Activated CD8-positive, alpha-beta T cell treated with anti-CD3 and anti-CD28 coated beads, Interleukin-2, amount 10 ng/mL, durations not matched to agents 7 days and 5 days (primary cell): ENCODE measurements around the gene PISD. TPM values are rescaled to one million over a fixed set of nuclear protein-coding genes. Genes with fewer than 3 reads are reported as not detected.

Source experiments
- ATAC-seq: fragments of 150-1000 bp; cut with Tn5 transposase; one replicate; pipeline ENCODE4 v1.10.0; 2021; ENCODE audit warnings: moderate library complexity
- CTCF ChIA-PET: fragments of 350-600 bp; sonication (Branson Sonifier 250); formaldehyde crosslinking; loops from one replicate; lab custom pipeline; 2021; ENCODE audit warnings: antibody characterized with exemption; lab: Charles Lee
- POLR2A ChIA-PET: fragments of 350-600 bp; sonication (Branson Sonifier 250); formaldehyde crosslinking; loops from one replicate; lab custom pipeline; 2021; ENCODE audit warnings: antibody characterized with exemption; lab: Charles Lee
- DNase-seq: peaks from one replicate; pipeline ENCODE4 v3.0.0-alpha.2; 2020
- H3K27ac Mint-ChIP-seq: one replicate; pipeline ENCODE4 v1.8.0; 2021; ENCODE audit warnings: mild to moderate bottlenecking, mixed read lengths
- H3K27me3 Mint-ChIP-seq: one replicate; pipeline ENCODE4 v1.8.0; 2021; ENCODE audit warnings: low read depth, mixed read lengths
- H3K36me3 Mint-ChIP-seq: one replicate; pipeline ENCODE4 v1.8.0; 2021; ENCODE audit warnings: low read depth, mixed read lengths
- H3K4me1 Mint-ChIP-seq: one replicate; pipeline ENCODE4 v1.8.0; 2021; ENCODE audit warnings: low read depth, mixed read lengths
- H3K4me3 Mint-ChIP-seq: one replicate; pipeline ENCODE4 v1.8.0; 2021; ENCODE audit warnings: mild to moderate bottlenecking, mixed read lengths
- H3K9me3 Mint-ChIP-seq: one replicate; pipeline ENCODE4 v1.8.0; 2022; ENCODE audit warnings: mixed read lengths; ENCODE audit not compliant: insufficient read depth
- total RNA-seq, 2 experiments: library from RNA; stranded (reverse); gene quantifications; one replicate each; pipeline ENCODE4 v1.2.3, GENCODE V29; 2021

Gene PISD
- total RNA-seq, 2 experiments from 2014 or later: 28.8 to 29.2 TPM

DNA sequence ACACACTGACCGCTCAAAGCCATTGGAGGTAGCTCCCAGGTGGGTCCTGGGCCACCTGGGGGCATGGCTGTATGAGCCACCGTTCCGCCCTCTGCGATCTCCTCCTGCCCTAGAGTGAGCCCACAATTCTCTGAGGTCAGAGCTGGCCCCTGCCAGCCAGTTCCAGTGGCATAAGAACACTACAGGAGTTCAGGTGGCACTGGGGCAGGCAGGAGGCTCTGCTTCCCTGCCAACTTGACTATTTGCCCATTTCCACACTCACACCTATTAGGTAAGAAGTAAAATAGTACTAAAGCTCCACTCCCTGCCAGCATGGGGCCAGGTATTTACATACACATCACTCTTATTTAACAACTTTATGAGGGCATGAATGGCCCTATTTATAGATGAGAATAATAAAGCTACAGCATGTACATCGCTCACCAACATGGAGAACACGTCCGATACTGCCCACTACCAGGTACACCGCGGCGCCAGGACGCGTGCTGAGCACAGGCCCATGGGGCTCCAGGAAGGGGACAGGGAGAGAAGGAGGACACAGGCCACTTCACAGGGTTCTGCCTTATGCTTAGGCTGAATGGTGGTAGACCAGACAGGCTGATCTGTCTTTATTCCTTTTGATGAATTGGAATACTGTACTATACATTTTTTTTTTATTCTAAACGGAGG, 26.2 kb downstream of the PISD start:
- Mint-ChIP-seq H3K36me3 (no peaks in the 10 kb centered on the region), H3K4me3 (no peak overlapping the region), H3K27me3 (no peaks in the 10 kb centered on the region), H3K9me3 (no peaks in the 10 kb centered on the region), H3K27ac (peak overlapping the region; percentile 61), H3K4me1 (peaks cover 50% of the 10 kb centered on the region)
- CTCF ChIA-PET: interaction anchor here (0.6 to 7.4 kb wide), 2 partner anchors 79 to 258 kb away, joined by 3 to 58 read pairs; no protein-coding TSS in a partner anchor
- POLR2A ChIA-PET: interaction anchor here (0.7 kb wide), 1 partner anchor 18 kb away, joined by 3 read pairs; no protein-coding TSS in a partner anchor
- no peak for ATAC-seq
- no peak for DNase-seq

DNA sequence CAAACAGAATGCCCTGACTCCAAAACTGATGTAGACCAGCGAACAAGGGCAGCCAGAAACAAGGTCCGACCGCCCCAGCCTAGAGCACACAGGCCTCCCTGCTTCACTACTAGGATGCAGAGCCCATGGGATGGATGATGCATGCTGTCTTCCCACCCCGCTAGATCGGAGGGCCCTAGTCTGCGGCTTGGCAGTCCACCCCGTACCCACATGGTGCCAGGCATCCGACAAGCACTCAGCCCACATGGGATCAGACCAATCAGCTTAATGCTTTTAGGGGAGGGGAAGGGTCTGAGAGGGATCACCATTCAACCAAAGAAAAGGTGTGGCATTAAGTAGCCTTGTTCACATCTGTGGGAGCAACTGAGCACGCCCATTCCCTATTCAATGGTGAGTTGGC, 30.6 kb downstream of the PISD start:
- Mint-ChIP-seq H3K4me1 (peaks cover 43% of the 10 kb centered on the region), H3K9me3 (no peaks in the 10 kb centered on the region)
- no peak for ATAC-seq

DNA sequence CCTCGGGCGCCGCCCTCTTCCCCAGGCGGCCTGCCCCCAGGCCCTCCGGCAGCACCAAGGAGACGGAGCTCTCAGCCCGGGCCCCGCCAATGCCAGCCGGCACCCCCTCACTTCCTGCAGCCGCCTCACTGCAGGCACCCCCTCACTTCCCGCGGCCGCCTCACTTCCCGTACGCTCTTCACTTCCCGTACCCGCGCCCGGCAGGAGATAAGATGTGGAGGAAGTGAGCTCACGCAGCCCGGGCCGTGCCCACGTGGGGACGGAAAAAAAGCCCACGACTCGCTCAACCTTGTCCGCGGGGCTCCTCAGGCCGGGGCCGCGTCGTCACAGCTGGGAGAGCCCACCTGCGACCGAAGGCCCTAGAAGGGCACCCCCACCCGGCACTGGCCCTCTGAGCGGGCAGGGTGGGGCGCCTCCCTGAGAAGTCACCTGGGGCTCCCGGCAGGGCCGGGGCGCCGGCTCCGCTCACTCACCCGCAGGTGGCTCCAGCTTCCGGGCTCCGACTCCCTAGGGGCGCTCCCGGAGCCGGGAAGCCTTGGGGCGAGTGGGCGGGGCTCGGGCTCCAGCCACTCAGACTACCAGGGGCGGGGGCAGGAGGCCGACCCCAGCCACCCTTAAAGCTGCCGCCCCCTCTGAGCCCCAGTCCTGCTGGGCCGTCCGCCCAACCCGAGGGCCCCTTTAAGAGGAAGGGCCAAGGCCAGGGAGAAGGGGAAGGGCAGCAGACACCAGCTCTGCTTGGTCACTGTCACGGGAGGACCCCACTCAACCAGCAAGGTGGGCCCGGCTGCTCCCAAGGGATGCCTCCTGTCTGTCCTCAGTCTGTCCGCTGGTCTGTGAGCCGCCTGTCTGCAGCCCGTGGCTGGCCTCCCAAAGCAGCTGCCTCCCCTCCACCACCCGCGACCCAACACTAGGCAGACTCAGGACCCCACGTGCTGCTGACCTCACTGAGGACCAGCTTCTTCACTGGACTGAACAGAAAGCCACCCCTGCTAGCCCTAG, 31.4 kb downstream of the PISD start:
- H3K9me3 Mint-ChIP-seq: no peaks in the 10 kb centered on the region
- peaks cover 2% of the 10 kb centered on the region for H3K36me3 Mint-ChIP-seq
- H3K4me1 Mint-ChIP-seq: peaks cover 42% of the 10 kb centered on the region
- H3K27ac Mint-ChIP-seq: peak overlapping the region; percentile 96
- peak; percentile 93 for DNase-seq
- H3K27me3 Mint-ChIP-seq: no peaks in the 10 kb centered on the region
- ChIA-PET CTCF (interaction anchor here (0.9 to 7.4 kb wide), 13 partner anchors 10 to 340 kb away, joined by 3 to 58 read pairs (median 4); no protein-coding TSS in a partner anchor), POLR2A (interaction anchor here (0.6 to 2.1 kb wide), 17 partner anchors 8 to 419 kb away, joined by 3 to 15 read pairs (median 4); partner anchors contain the start of genes DRG1, LIMK2, PATZ1 and PIK3IP1)
- peak overlapping the region; percentile 83 for H3K4me3 Mint-ChIP-seq
- peak; percentile 89 for ATAC-seq

More for the DNA sequence above, 30.6 kb downstream of the PISD start:
- ChIA-PET POLR2A (interaction anchor here (1.2 to 2.1 kb wide), 3 partner anchors 11 to 285 kb away, joined by 5 to 15 read pairs (median 11); partner anchors contain the start of genes PATZ1 and PISD), CTCF (interaction anchor here (0.9 to 7.4 kb wide), 10 partner anchors 48 to 180 kb away, joined by 3 to 58 read pairs (median 5); no protein-coding TSS in a partner anchor)
- DNase-seq: no peak
- no peaks in the 10 kb centered on the region for H3K27me3 Mint-ChIP-seq
- peak overlapping the region; percentile 64 for H3K4me3 Mint-ChIP-seq
- no peaks in the 10 kb centered on the region for H3K36me3 Mint-ChIP-seq
- peak overlapping the region; percentile 87 for H3K27ac Mint-ChIP-seq

DNA sequence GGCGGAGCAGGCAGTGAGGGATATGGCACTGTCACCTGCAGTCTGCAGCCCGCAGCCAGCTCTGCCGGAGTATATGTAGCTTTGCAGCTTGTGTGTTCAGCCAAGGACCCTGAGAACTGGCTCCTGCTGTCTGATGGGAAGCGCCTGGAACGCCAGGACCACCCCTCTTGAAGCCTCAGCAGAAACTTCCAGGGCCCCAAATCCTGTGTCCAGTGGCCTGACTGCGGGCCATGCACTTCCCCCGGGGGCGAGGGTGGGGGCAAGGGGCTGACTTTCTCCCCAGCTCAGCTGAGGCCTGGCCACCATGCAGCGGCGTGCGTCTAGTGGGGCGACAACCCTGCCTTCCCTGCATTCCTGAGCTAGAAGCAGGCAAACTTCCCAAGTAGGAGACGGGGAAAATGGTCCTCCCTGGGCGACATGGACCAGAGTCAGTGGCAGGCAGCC, 32.3 kb downstream of the PISD start:
- Mint-ChIP-seq H3K27me3 (no peaks in the 10 kb centered on the region), H3K27ac (peak overlapping the region; percentile 96), H3K9me3 (no peaks in the 10 kb centered on the region), H3K4me3 (peak overlapping the region; percentile 83), H3K4me1 (peaks cover 41% of the 10 kb centered on the region), H3K36me3 (peaks cover 2% of the 10 kb centered on the region)
- CTCF ChIA-PET: interaction anchor here (1.1 to 7.4 kb wide), 5 partner anchors 9 to 341 kb away, joined by 3 to 58 read pairs (median 4); no protein-coding TSS in a partner anchor
- ATAC-seq (no peak), DNase-seq (no peak)
- POLR2A ChIA-PET: interaction anchor here (0.7 to 2.1 kb wide), 12 partner anchors 9 to 339 kb away, joined by 3 to 15 read pairs (median 4); partner anchors contain the start of genes DRG1, PIK3IP1, PISD and SFI1

DNA sequence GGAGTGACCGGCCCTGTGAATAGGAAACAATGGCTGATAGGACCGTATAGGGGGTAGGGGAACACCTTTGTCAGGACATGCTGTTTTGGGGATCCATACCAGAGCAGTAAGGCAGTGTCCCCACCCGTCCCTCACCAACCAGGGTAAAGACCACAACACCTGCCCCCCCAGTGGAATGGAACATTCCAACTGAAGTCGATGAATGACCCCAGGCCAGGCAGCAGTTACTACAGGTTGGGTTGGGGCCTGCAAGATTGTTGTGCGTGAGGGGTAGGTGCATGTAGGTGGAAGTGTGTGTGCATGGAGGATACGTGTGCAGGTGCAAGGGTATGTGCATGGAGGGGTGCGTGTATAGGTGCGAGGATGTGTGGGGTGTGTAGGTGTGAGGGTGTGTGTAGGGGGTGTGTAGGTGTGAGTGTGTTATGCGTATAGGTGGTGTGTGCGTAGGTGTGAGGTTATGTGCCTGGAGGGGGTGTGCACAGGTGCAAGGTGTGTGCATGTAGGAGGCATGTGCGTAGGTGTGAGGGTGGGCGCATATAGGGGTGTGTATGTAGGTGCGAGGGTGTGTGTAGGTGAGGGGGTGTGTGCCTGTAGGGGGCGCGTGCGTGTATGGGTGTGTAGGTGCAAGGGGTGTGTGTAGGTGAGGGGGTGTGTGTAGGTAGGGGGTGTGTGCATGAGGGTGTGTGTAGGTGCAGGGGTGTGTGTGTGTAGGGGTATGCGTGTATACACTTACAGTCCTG, 32.9 kb downstream of the PISD start:
- H3K4me1 Mint-ChIP-seq: peaks cover 41% of the 10 kb centered on the region

DNA sequence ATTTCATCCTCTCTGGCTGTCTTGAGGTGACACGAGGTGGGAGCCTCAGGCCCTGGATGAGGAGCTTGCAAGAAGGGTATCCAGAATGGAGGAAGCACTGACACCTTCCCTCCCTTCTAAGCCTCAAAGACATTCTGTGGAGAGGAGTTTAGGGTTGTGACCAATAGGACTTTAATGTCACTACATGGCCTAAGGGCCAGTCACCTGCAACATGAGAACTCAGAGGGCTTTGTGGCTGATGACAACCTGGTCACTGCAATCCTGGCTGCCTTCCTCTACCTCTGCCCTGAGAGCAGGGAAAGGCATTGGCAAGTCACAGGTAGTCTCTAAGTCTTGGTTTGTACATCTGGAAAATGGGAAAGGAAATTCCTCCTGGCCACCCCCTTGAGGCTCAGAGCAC, 33.7 kb downstream of the PISD start:
- ATAC-seq (no peak), DNase-seq (no peak)
- peak overlapping the region; percentile 96 for H3K27ac Mint-ChIP-seq
- POLR2A ChIA-PET: no interaction called here
- no peak overlapping the region for H3K4me3 Mint-ChIP-seq
- H3K9me3 Mint-ChIP-seq: no peaks in the 10 kb centered on the region
- CTCF ChIA-PET: no interaction called here
- H3K27me3 Mint-ChIP-seq: no peaks in the 10 kb centered on the region
- peaks cover 35% of the 10 kb centered on the region for H3K4me1 Mint-ChIP-seq
- peaks cover 2% of the 10 kb centered on the region for H3K36me3 Mint-ChIP-seq

More for the DNA sequence above, 32.9 kb downstream of the PISD start:
- no peaks in the 10 kb centered on the region for H3K27me3 Mint-ChIP-seq
- H3K9me3 Mint-ChIP-seq: no peaks in the 10 kb centered on the region
- peak overlapping the region; percentile 96 for H3K27ac Mint-ChIP-seq
- ChIA-PET CTCF (interaction anchor here (1.2 to 7.4 kb wide), 3 partner anchors 46 to 342 kb away, joined by 3 to 58 read pairs (median 9); no protein-coding TSS in a partner anchor), POLR2A (interaction anchor here (1.4 to 2.1 kb wide), 3 partner anchors 8 to 230 kb away, joined by 3 to 15 read pairs (median 4); partner anchors contain the start of gene DRG1)
- ATAC-seq: no peak
- peak overlapping the region; percentile 83 for H3K4me3 Mint-ChIP-seq
- H3K36me3 Mint-ChIP-seq: peaks cover 2% of the 10 kb centered on the region
- DNase-seq: peak; percentile 42

DNA sequence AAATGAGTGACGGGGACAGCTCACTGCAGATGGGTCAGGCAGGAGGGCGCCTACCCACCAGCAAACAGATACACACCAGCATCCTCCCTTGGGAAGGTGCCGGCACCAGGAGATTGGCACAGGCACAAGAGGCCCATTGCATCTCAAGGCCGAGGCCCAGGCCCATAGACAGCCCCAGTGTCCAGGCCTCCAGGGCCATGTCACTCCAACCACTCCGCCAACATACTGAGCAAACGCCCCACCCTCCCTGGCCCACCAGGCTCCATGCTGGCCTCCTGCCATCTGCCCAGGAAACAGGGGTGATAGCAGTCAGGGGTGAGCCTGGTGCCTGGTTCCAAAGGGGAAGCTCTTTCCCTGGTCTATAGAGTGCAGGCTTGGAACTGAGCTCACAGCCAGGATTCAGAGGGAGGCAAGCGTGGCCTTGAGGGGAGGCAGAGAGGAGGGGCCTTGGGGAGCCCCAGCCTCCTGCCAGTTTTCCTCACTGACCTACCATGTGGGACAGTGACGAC, 34.7 kb downstream of the PISD start:
- Mint-ChIP-seq H3K27ac (peak overlapping the region; percentile 21), H3K27me3 (no peaks in the 10 kb centered on the region), H3K4me3 (no peak overlapping the region), H3K4me1 (peaks cover 35% of the 10 kb centered on the region), H3K9me3 (no peaks in the 10 kb centered on the region), H3K36me3 (peaks cover 2% of the 10 kb centered on the region)
- ChIA-PET POLR2A (interaction anchor here (0.8 kb wide), 1 partner anchor 203 kb away, joined by 3 read pairs; no protein-coding TSS in a partner anchor), CTCF (no interaction called here)
- DNase-seq (no peak), ATAC-seq (no peak)

DNA sequence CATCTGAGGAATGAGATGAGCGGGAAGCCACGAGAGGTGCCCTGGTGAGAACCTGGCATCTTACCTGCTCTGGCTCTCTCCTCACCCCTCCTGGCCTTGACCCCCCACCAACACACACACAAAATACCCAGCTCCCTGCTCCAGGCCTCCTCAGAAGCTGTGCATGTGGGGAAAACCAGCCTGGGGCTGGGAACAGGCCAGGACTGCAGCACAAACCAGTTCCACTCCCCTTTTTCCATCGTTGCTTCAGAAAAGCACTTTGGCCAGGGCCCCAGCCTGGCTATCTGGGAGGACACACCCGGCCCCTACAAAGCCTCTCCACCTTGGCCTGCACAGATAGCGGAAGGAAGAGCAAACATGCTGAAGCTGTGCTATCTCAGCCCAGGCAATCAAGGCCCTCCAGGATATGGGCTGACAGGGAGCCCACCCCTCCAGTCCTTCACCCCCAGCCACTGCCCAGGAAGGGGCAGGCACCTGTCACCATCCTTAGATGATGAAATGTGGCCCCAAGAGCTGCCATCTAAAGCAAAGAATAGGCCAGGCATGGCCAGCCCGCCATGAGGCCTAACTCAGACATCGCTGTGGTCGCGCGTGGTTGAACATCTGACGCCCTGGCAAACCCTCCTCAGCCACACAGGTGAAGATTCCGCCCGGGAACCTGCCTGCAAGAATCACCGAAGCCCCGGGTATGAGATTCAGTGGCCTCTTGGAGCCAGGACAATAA, 35.4 kb downstream of the PISD start:
- no peak for ATAC-seq
- no peaks in the 10 kb centered on the region for H3K9me3 Mint-ChIP-seq
- DNase-seq: no peak
- H3K36me3 Mint-ChIP-seq: peaks cover 6% of the 10 kb centered on the region
- ChIA-PET POLR2A (interaction anchor here (0.8 to 1.0 kb wide), 2 partner anchors 10 to 204 kb away, joined by 3 read pairs; no protein-coding TSS in a partner anchor), CTCF (no interaction called here)
- no peak overlapping the region for H3K4me3 Mint-ChIP-seq
- H3K4me1 Mint-ChIP-seq: peaks cover 39% of the 10 kb centered on the region
- no peaks in the 10 kb centered on the region for H3K27me3 Mint-ChIP-seq
- H3K27ac Mint-ChIP-seq: peak overlapping the region; percentile 39

DNA sequence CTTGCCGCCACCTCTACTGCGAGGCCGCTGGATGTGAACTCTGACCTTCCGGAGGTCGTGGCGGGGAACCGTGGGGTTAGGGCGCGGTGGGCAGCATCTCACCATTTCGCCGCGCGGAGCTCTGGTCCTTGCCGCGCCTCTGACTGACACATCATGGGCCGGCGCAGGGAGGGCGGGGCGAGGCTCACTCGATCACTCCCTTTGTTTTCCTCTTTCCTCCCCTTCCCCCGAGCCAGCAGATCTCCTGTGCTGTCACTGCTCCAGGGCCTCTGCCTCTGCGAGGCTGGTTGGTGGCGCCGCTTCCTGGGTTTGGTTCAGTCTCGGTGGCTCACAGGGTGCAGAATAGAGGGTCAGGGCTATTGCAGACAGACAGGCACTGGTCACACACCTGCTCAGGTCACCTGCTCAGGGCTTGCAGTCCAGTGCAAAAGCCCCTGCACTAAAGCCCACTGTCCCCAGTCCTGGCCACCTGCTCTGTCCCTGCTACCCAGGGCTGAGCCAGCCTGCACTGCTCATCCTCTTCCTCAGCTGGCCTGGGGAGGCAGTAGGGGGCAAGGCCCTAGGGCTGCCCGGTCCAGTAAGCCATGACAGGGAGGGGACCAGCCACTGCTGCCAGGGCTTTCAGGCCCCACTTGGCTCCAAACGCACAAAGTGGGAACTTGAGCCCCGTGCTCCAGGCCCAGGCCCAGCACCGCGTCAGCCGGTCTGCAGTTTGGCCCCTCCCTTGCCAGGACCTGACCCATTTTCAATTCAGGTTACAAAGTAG, 36.2 kb downstream of the PISD start:
- H3K27ac Mint-ChIP-seq: peak overlapping the region; percentile 76
- POLR2A ChIA-PET: interaction anchor here (1.0 kb wide), 1 partner anchor 9 kb away, joined by 3 read pairs; no protein-coding TSS in a partner anchor

More for the DNA sequence above, 36.2 kb downstream of the PISD start:
- CTCF ChIA-PET: no interaction called here
- DNase-seq (no peak), ATAC-seq (no peak)
- Mint-ChIP-seq H3K4me1 (peaks cover 32% of the 10 kb centered on the region), H3K4me3 (no peak overlapping the region), H3K36me3 (peaks cover 6% of the 10 kb centered on the region), H3K9me3 (no peaks in the 10 kb centered on the region), H3K27me3 (no peaks in the 10 kb centered on the region)
